ENCODE data around the gene NLE1. TPM values are rescaled to one million over a fixed set of nuclear protein-coding genes. Genes with fewer than 3 reads are reported as not detected.
A peak's percentile ranks its signal among the peaks of the same experiment; 100 is the strongest.

The NLE1 gene
- total RNA-seq, 1 donor from 2014 or later = 25.8 TPM

DNA sequence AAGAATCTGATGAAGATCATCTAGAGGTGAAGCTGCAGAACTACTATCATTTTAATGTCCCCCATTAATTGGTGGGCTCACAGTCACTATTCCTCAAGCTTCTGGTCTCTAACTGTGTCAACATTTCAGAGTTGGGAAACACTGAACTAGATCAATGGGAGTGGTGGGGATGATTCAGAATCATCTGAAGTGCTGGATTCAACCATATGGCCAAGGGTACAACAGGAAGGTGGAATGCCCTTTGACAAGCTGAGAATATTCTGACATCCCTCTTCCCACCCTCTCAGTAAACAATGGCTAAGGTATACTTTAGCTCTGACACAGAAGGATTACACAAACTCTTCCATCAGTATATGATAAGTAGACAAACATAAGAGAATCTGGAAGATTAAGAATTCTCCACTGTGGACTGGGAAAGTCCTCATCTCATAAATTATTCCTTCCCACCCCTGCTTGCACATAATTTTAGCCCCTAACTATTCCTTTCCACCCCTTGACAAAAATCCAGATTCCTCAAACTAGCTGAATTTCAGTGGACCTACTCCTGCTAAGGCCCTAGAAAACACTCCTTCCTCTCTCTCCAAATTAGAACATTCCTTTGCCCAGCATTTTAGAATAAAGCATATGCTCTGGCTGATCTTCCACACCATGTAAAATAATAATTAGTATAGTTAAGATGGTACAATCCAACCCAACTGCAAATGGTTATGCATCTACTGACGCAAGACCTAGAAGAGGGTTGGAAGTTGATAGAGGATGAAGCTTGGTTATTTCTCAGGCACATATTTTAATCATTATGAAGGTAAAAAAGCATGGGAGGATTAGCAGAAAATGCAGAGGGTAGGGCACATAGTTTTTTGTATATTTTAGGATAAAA lies 62.3 kb downstream of the NLE1 start:
- no peaks in the 10 kb centered on the region for H3K27me3 ChIP-seq
- H3K27ac ChIP-seq = no peak overlapping the region
- H3K4me1 ChIP-seq = peaks cover 38% of the 10 kb centered on the region
- DNase-seq (ENCODE audit: extremely low spot score in 2 of 2) = no peak
- intact Hi-C loops (cut with DNase I) = loop anchor here (10.0 kb wide), 1 partner anchor 55 kb away; no protein-coding TSS in a partner anchor
- H3K4me3 ChIP-seq = no peak overlapping the region
- no peaks in the 10 kb centered on the region for H3K9me3 ChIP-seq
- TF ChIP-seq, protein P1, sequence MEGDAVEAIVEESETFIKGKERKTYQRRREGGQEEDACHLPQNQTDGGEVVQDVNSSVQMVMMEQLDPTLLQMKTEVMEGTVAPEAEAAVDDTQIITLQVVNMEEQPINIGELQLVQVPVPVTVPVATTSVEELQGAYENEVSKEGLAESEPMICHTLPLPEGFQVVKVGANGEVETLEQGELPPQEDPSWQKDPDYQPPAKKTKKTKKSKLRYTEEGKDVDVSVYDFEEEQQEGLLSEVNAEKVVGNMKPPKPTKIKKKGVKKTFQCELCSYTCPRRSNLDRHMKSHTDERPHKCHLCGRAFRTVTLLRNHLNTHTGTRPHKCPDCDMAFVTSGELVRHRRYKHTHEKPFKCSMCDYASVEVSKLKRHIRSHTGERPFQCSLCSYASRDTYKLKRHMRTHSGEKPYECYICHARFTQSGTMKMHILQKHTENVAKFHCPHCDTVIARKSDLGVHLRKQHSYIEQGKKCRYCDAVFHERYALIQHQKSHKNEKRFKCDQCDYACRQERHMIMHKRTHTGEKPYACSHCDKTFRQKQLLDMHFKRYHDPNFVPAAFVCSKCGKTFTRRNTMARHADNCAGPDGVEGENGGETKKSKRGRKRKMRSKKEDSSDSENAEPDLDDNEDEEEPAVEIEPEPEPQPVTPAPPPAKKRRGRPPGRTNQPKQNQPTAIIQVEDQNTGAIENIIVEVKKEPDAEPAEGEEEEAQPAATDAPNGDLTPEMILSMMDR (IDR thresholded peaks at IDR 0.05) = no peak
- TF ChIP-seq POLR2AphosphoS5 (IDR thresholded peaks at IDR 0.05; ENCODE audit: insufficient read depth in 1 of 2, low read depth in 1 of 2) = peak in 1 of 2 donors; percentile 30
- no peak for TF ChIP-seq POLR2A (IDR thresholded peaks at IDR 0.05)
- H3K36me3 ChIP-seq = no peaks in the 10 kb centered on the region

Small RNA genes lying within 50 kb of the gene (small RNA-seq; reads per million reads assigned to genes)
- not detected for gene RNU6-840P

Other genes starting within 250 kb of the NLE1 start
- gene CCT6B, start 180.8 kb downstream of the NLE1 start, total RNA-seq = 1.7 TPM
- gene ZNF830, start 180.8 kb downstream of the NLE1 start, total RNA-seq = 7.6 TPM
- gene LIG3, start 161.8 kb downstream of the NLE1 start, total RNA-seq = 30.0 TPM
- 25.3 TPM for gene RFFL, start 78.6 kb downstream of the NLE1 start, total RNA-seq
- 5.2 TPM for gene RAD51D, start 22.4 kb downstream of the NLE1 start, total RNA-seq
- gene FNDC8, start 20.7 kb downstream of the NLE1 start, total RNA-seq = not detected
- not detected for gene UNC45B, start 5.5 kb upstream of the NLE1 start, total RNA-seq
- not detected for gene SLC35G3, start 52.1 kb upstream of the NLE1 start, total RNA-seq
- gene SLFN5, start 100.8 kb upstream of the NLE1 start, total RNA-seq = 27.7 TPM
- 21.1 TPM for gene SLFN11, start 231.3 kb upstream of the NLE1 start, total RNA-seq